HepG2 (cell line): ENCODE measurements around the gene TXNRD2. TPM values are rescaled to one million over a fixed set of nuclear protein-coding genes. Genes with fewer than 3 reads are reported as not detected.
A peak's percentile ranks its signal among the peaks of the same experiment; 100 is the strongest.
"Not testable (repeated sequence)": the region's sequence is repeated elsewhere in the genome, so short reads cannot be mapped to it uniquely, and the experiment has no call there.

ENCODE experiments used
- ATAC-seq: fragments of 200-7000 bp; cut with Tn5 transposase; 3 replicates; pipeline ENCODE4 v1.9.1; 2020; ENCODE audit warnings: mild to moderate bottlenecking, moderate library complexity
- BruUV-seq: library from RNA; stranded (reverse); fragments of 400-500 nt; replicated peaks from 2 replicates; lab custom pipeline; 2021; lab: Mats Ljungman, UMichigan
- CTCF ChIA-PET: fragments of 300-600 bp; formaldehyde crosslinking; extraction: SDS; loops from one replicate; lab custom pipeline; 2021; ENCODE audit warnings: low total read pairs, inconsistent platforms, low intra/inter-chr PET ratio; lab: Yijun Ruan, JAX
- POLR2A ChIA-PET: fragments of 350-600 bp; sonication (Branson Sonifier 250); formaldehyde crosslinking; loops from one replicate; lab custom pipeline; 2020; ENCODE audit warnings: antibody characterized with exemption, inconsistent platforms; lab: Yijun Ruan, JAX
- DNase-seq: peaks from one replicate; pipeline ENCODE4 v3.0.0-alpha.2; 2015; ENCODE audit warnings: low spot score
- FAIRE-seq: peaks from 3 replicates; lab custom pipeline; 2011; peaks lifted over from hg19 to GRCh38; lab: Jason Lieb, UNC
- H2AFZ ChIP-seq: one replicate; pipeline ENCODE4 v1.6.1; 2011; ENCODE audit warnings: low read length, inconsistent platforms
- H3K27ac ChIP-seq: fragments of 300-600 bp; 3 replicates; pipeline ENCODE4 v1.8.0; 2011; ENCODE audit warnings: mixed run types, mild to moderate bottlenecking, mixed read lengths, low read length, inconsistent platforms; ENCODE audit not compliant: insufficient read depth; ENCODE audit errors: extremely low read length
- H3K27me3 ChIP-seq, 2 experiments: fragments of 200-600 bp in 1 of 2; 2 replicates in 1 of 2; 3 replicates in 1 of 2; pipeline versions ENCODE4 v1.6.0 to v1.8.0; 2011; ENCODE audit warnings: low read length in 2 of 2, mild to moderate bottlenecking in 2 of 2, moderate library complexity in 2 of 2, inconsistent platforms in 1 of 2; ENCODE audit not compliant: insufficient read depth in 2 of 2, control insufficient read depth in 1 of 2
- H3K36me3 ChIP-seq, 2 experiments: fragments of 200-600 bp in 1 of 2; replicated peaks in 1 of 2; 2 replicates in 1 of 2; 3 replicates in 1 of 2; pipeline versions ENCODE4 v1.5.1 to v1.8.0; 2011; ENCODE audit warnings: low read length in 2 of 2, inconsistent platforms in 1 of 2; ENCODE audit not compliant: insufficient read depth in 2 of 2, control insufficient read depth in 1 of 2
- H3K4me1 ChIP-seq: 2 replicates; pipeline ENCODE4 v1.5.1; 2012; ENCODE audit warnings: low read length, inconsistent platforms; ENCODE audit not compliant: insufficient read depth
- H3K4me2 ChIP-seq: 2 replicates; pipeline ENCODE4 v1.6.0; 2011; ENCODE audit warnings: low read depth, low read length, inconsistent platforms
- H3K4me3 ChIP-seq, 3 experiments: fragments of 200-600 bp in 1 of 3; sonication (generic), shearing (Covaris generic) in 1 of 3; replicated peaks in 1 of 3; 2 replicates each; pipeline ENCODE4 v1.5.1; 2011 to 2016; ENCODE audit warnings: low read length in 3 of 3, inconsistent platforms in 2 of 3, low read depth in 2 of 3, mild to moderate bottlenecking in 2 of 3, control low read depth in 1 of 3, mixed read lengths in 1 of 3; ENCODE audit not compliant: insufficient read depth in 1 of 3
- H3K79me2 ChIP-seq: one replicate; pipeline ENCODE4 v1.6.1; 2011; ENCODE audit warnings: low read length, inconsistent platforms; ENCODE audit not compliant: insufficient read depth
- H3K9ac ChIP-seq: 2 replicates; pipeline ENCODE4 v1.6.0; 2011; ENCODE audit warnings: mild to moderate bottlenecking, low read depth, low read length, inconsistent platforms; ENCODE audit not compliant: insufficient read depth
- H3K9me3 ChIP-seq: 2 replicates; pipeline ENCODE4 v1.5.1; 2012; ENCODE audit warnings: mild to moderate bottlenecking, low read length
- H4K20me1 ChIP-seq: 2 replicates; pipeline ENCODE4 v1.6.0; 2011; ENCODE audit warnings: inconsistent platforms, mild to moderate bottlenecking, low read length, moderate library complexity; ENCODE audit not compliant: insufficient read depth
- ELF3 ChIP-seq: IDR thresholded peaks from 2 replicates; pipeline ENCODE4 v1.6.1; 2016; ENCODE audit warnings: missing genetic modification reagents, missing compliant biosample characterization
- HNF4A ChIP-seq: sonication (generic); formaldehyde crosslinking; IDR thresholded peaks from 2 replicates; pipeline ENCODE4 v1.4.0; 2020; ENCODE audit warnings: missing genetic modification reagents
- ZNF292 ChIP-seq: sonication (generic); formaldehyde crosslinking; IDR thresholded peaks from 2 replicates; pipeline ENCODE4 v1.8.1; 2022; ENCODE audit warnings: mild to moderate bottlenecking, low read depth, missing genetic modification reagents, borderline replicate concordance
- WGBS: methylation state at CpG from one replicate; pipeline ENCODE4 v1.1.6; 2017; ENCODE audit warnings: low lambda C conversion rate; 5-methylcytosine and 5-hydroxymethylcytosine counted together
- in situ Hi-C: cut with HindIII; loops from 2 replicates; pipeline ENCODE4 v1.10.0; 2017; ENCODE audit warnings: low pct_unique_long_range_greater_than_20kb; ENCODE audit not compliant: extremely low pct_ligation_motif_present
- intact Hi-C: fragments of 100-400 bp; cut with micrococcal nuclease; formaldehyde crosslinking; loops from one replicate; pipeline ENCODE4 v1.10.0; 2022; ENCODE audit not compliant: unreplicated experiment
- polyA plus RNA-seq, 8 experiments: library from polyadenylated mRNA; depleted of rRNA in 3 of 8; stranded (reverse) in 7 of 8; unstranded in 1 of 8; fragments of >200 nt; fragmentation: Illumina TruSeq in 4 of 8; extraction: Trizol in 4 of 8; gene quantifications; 2 replicates each; pipeline versions ENCODE4 v1.2.1 to v1.2.3, GENCODE V29; 2011 to 2016; ENCODE audit warnings: low read depth in 4 of 8, missing spikeins in 1 of 8, mixed read lengths in 1 of 8; ENCODE audit not compliant: insufficient read depth in 1 of 8
- total RNA-seq, 5 experiments: library from RNA; depleted of rRNA; stranded (reverse); fragments of >200 nt; fragmentation: Illumina TruSeq; extraction: Trizol; gene quantifications; 2 replicates each; pipeline ENCODE4 v1.2.3, GENCODE V29; 2016; ENCODE audit warnings: low read depth in 1 of 5

TXNRD2 gene
- total and polyA plus RNA-seq, 2 of the 13 experiments (the other 11 are each of a cell fraction or from before 2014, with no cell fraction given) = 17.5 to 18.6 TPM

- DNase-seq, intact Hi-C loops, FAIRE-seq, H3K4me3 ChIP-seq, H3K36me3 ChIP-seq, BruUV-seq, H3K27me3 ChIP-seq, H3K4me2 ChIP-seq, H3K9ac ChIP-seq, H2AFZ ChIP-seq, CTCF ChIA-PET, H4K20me1 ChIP-seq, H3K79me2 ChIP-seq, POLR2A ChIA-PET, H3K27ac ChIP-seq, ATAC-seq, H3K9me3 ChIP-seq, in situ Hi-C loops: not testable (repeated sequence)
- peak; percentile 36; the same call in 1 of the 2 replicates for TF ChIP-seq HNF4A
- WGBS = 90% methylated on average over 11 of the region's 11 CpGs
- peaks cover 50% of the 10 kb centered on the region for H3K4me1 ChIP-seq
These were observed 6.4 kb downstream of the TXNRD2 start for GRCh38 chr22:19935123-19935718.

GRCh38 chr22:19933341-19934241, 8.0 kb downstream of the TXNRD2 start:
- in situ Hi-C loops (no loop called here), intact Hi-C loops (no loop called here)
- Histone ChIP-seq H2AFZ (no peak overlapping the region), H3K27me3 (no peaks in the 10 kb centered on the region), H3K36me3 (peaks cover 0 to 4% of the 10 kb centered on the region in 2 experiments; a peak in 1 of 5 replicates), H3K27ac (no peak overlapping the region), H3K4me1 (peaks cover 34% of the 10 kb centered on the region), H3K4me2 (no peak overlapping the region), H3K9ac (no peak overlapping the region), H4K20me1 (no peaks in the 10 kb centered on the region), H3K9me3 (no peaks in the 10 kb centered on the region), H3K79me2 (no peaks in the 10 kb centered on the region), H3K4me3 (no peak overlapping the region)
- POLR2A ChIA-PET = interaction anchor here (3.3 kb wide), 1 partner anchor 8 kb away, joined by 10 read pairs; the partner anchor contains the start of genes COMT and TXNRD2
- DNase-seq (no peak), ATAC-seq (no peak), FAIRE-seq (no peak)
- TF ChIP-seq ELF3 (CRISPR knock-in tag) (no peak), ZNF292 (no peak)
- CTCF ChIA-PET = no interaction called here
- no TSS peak for BruUV-seq
- 98% methylated on average over 6 of the region's 9 CpGs for WGBS
